Keratinocyte (primary cell): ENCODE measurements around the gene TRAF2. TPM values are rescaled to one million over a fixed set of nuclear protein-coding genes. Genes with fewer than 3 reads are reported as not detected.

Experiments
- DNase-seq: peaks from one replicate; pipeline ENCODE4 v3.0.0-alpha.2; 2011; ENCODE audit warnings: low read depth, missing footprints, low spot score
- FAIRE-seq: peaks from 2 replicates; lab custom pipeline; 2011; peaks lifted over from hg19 to GRCh38; lab: Jason Lieb, UNC
- H2AFZ ChIP-seq: 2 replicates; pipeline ENCODE4 v1.6.0; 2012; ENCODE audit warnings: low read length, control low read depth, inconsistent platforms; ENCODE audit not compliant: control insufficient read depth
- H3K27ac ChIP-seq: 2 replicates; pipeline ENCODE4 v1.5.1; 2011; ENCODE audit warnings: low read length; ENCODE audit not compliant: control insufficient read depth, insufficient read depth
- H3K27me3 ChIP-seq: 3 replicates; pipeline ENCODE4 v1.6.0; 2011; ENCODE audit warnings: low read length; ENCODE audit not compliant: control insufficient read depth, insufficient read depth; ENCODE audit errors: extremely low read depth
- H3K36me3 ChIP-seq, 2 experiments: 2 replicates in 1 of 2; 3 replicates in 1 of 2; pipeline ENCODE4 v1.5.1; 2011; ENCODE audit warnings: low read length in 2 of 2, mild to moderate bottlenecking in 1 of 2; ENCODE audit not compliant: control insufficient read depth in 2 of 2, insufficient read depth in 2 of 2; ENCODE audit errors: extremely low read depth in 1 of 2
- H3K4me1 ChIP-seq: 3 replicates; pipeline ENCODE4 v1.5.1; 2011; ENCODE audit warnings: low read length; ENCODE audit not compliant: control insufficient read depth, insufficient read depth; ENCODE audit errors: extremely low read depth
- H3K4me2 ChIP-seq: 3 replicates; pipeline ENCODE4 v1.6.0; 2011; ENCODE audit warnings: low read depth, low read length; ENCODE audit not compliant: control insufficient read depth, insufficient read depth; ENCODE audit errors: extremely low read depth
- H3K4me3 ChIP-seq, 3 experiments: fragments of 200-600 bp in 1 of 3; sonication (generic) in 1 of 3; 2 replicates in 2 of 3; 3 replicates in 1 of 3; pipeline ENCODE4 v1.5.1; 2011 to 2016; ENCODE audit warnings: low read length in 3 of 3, mild to moderate bottlenecking in 3 of 3, control low read depth in 2 of 3, inconsistent platforms in 1 of 3, low read depth in 1 of 3, mixed read lengths in 1 of 3, mixed run types in 1 of 3, moderate library complexity in 1 of 3; ENCODE audit not compliant: control insufficient read depth in 2 of 3, insufficient read depth in 2 of 3; ENCODE audit errors: extremely low read depth in 1 of 3
- H3K79me2 ChIP-seq: 2 replicates; pipeline ENCODE4 v1.6.0; 2012; ENCODE audit warnings: low read length; ENCODE audit not compliant: control insufficient read depth, insufficient read depth
- H3K9ac ChIP-seq: 3 replicates; pipeline ENCODE4 v1.6.0; 2011; ENCODE audit warnings: low read length; ENCODE audit not compliant: control insufficient read depth, insufficient read depth; ENCODE audit errors: extremely low read depth
- H3K9me1 ChIP-seq: 3 replicates; pipeline ENCODE4 v1.6.0; 2011; ENCODE audit warnings: low read length; ENCODE audit not compliant: control insufficient read depth, insufficient read depth; ENCODE audit errors: extremely low read depth
- H3K9me3 ChIP-seq: 2 replicates; pipeline ENCODE4 v1.5.1; 2012; ENCODE audit warnings: low read depth, low read length; ENCODE audit not compliant: control insufficient read depth
- H4K20me1 ChIP-seq: 3 replicates; pipeline ENCODE4 v1.6.0; 2011; ENCODE audit warnings: low read length; ENCODE audit not compliant: control insufficient read depth, insufficient read depth; ENCODE audit errors: extremely low read depth
- EZH2 ChIP-seq: IDR thresholded peaks from one replicate; pipeline ENCODE4 v1.6.1; 2012; ENCODE audit warnings: inconsistent platforms, mild to moderate bottlenecking, low read length, moderate library complexity
- dilution Hi-C: fragments of 300-500 bp; cut with MboI; formaldehyde crosslinking; loops from one replicate; pipeline ENCODE4 v1.7.0; 2020; ENCODE audit warnings: low sequenced_read_pairs; ENCODE audit not compliant: extremely low pct_ligation_motif_present
- polyA plus RNA-seq, 5 experiments: library from polyadenylated mRNA; depleted of rRNA in 3 of 5; stranded (reverse) in 3 of 5; stranded (forward) in 1 of 5; unstranded in 1 of 5; fragments of >200 nt; gene quantifications; 1 replicate in 1 of 5; 2 replicates in 3 of 5; 3 replicates in 1 of 5; pipeline versions ENCODE4 v1.2.1 to v1.2.3, GENCODE V29; 2011 to 2012; ENCODE audit warnings: missing spikeins in 2 of 5, low read depth in 1 of 5, low replicate concordance in 1 of 5
- TF ChIP-seq, protein P1 (sequence below), 3 experiments: IDR thresholded peaks in 1 of 3; conservative IDR thresholded peaks in 1 of 3; optimal IDR thresholded peaks in 1 of 3; 2 replicates in 2 of 3; 3 replicates in 1 of 3; pipeline versions ENCODE3 to v1.5.1; 2011; ENCODE audit warnings: low read length in 3 of 3, mild to moderate bottlenecking in 3 of 3, moderate library complexity in 2 of 3, control low read depth in 1 of 3, inconsistent platforms in 1 of 3; ENCODE audit not compliant: insufficient read depth in 2 of 3; ENCODE audit errors: extremely low read depth in 1 of 3

Gene TRAF2
- polyA plus RNA-seq, 1 donor (not counting 4 experiments of a cell fraction or from before 2014, with no cell fraction given) = 9.9 TPM

DNA sequence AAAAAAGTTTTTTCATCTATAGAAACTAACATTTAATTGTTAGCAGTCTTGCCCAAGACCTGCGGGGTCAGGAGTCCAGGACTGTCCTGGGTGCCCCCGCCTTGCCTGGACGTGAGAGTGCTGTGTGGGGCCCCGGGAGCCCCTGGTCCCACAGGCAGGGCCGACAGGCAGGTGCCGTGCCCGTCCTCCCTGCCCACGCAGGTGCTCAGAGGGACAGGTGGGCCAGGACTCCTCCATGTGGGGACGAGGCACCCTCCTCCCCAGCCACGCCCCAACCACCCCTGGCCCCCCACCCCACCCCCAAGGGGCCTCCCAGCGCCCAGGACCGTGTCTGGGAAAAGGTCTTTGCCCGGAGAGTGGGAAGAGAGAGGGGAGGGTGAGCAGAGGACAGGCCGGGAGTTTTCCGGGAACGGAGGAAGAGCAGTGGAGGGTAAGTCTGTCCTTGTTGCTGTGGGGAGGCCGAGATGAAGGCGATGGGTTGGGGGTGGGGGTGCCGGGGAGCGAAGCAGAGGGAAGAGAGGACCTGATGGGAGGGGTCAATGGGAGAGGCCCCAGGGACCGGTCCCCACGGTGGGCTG lies 63.0 kb downstream of the TRAF2 start:
- dilution Hi-C loops = loop anchor here (25.0 kb wide), 1 partner anchor 137 kb away; the partner anchor contains the start of gene RABL6
- no peaks in the 10 kb centered on the region for H3K9me3 ChIP-seq

DNA sequence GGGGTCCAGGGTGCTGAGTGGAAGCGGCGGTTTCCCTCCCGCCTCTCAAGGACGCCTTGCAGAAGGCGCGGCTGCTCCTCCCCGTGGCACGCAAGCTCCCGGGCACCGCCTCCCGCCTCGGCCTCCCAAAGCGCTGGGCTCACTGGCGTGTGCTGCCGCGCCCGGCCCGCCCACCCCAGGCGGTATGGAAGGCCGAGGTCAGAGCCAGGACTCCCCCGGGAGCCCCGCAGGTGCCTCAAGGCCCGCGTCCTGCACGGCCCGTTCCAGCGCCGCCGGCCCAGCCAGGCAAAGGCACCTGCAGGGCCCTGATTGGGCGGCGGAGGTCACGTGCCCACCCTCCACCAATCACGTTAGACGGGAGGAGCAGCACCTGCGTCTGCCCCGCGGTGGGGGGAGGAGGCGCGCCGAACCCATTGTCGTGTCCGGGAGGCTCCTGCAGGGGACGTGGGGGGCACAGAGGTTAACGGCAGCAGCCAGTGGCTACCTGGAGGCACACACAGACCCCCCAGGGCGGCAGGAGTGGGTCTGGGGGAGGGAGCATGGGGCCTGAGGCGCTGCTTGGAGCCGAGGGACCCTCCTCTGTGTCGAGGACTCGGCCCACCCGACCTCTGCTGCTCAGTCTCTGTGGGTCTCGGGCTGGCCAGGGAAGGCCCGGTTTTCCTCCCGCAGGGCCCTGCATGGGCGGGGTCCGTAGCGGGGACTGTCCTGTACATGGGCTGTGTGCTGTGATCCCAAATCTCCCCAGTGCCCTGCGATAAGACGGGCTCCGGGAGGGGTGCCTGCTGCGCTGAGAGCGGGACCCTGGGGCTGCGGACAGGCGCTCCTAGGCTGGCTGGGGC lies 63.7 kb downstream of the TRAF2 start:
- peak overlapping the region; percentile 95 for H2AFZ ChIP-seq
- H3K27ac ChIP-seq = no peak overlapping the region
- no peaks in the 10 kb centered on the region for H3K9me1 ChIP-seq
- DNase-seq (peak; percentile 62), FAIRE-seq (peak; percentile 63)
- H3K4me1 ChIP-seq = peaks cover 12% of the 10 kb centered on the region
- peak overlapping the region; percentile 94 for H3K4me2 ChIP-seq
- peak overlapping the region; percentile 65 for H3K9ac ChIP-seq
- H3K79me2 ChIP-seq = no peaks in the 10 kb centered on the region
- no peak for TF ChIP-seq EZH2
- TF ChIP-seq, protein P1, sequence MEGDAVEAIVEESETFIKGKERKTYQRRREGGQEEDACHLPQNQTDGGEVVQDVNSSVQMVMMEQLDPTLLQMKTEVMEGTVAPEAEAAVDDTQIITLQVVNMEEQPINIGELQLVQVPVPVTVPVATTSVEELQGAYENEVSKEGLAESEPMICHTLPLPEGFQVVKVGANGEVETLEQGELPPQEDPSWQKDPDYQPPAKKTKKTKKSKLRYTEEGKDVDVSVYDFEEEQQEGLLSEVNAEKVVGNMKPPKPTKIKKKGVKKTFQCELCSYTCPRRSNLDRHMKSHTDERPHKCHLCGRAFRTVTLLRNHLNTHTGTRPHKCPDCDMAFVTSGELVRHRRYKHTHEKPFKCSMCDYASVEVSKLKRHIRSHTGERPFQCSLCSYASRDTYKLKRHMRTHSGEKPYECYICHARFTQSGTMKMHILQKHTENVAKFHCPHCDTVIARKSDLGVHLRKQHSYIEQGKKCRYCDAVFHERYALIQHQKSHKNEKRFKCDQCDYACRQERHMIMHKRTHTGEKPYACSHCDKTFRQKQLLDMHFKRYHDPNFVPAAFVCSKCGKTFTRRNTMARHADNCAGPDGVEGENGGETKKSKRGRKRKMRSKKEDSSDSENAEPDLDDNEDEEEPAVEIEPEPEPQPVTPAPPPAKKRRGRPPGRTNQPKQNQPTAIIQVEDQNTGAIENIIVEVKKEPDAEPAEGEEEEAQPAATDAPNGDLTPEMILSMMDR (optimal IDR thresholded peaks at IDR 0.05 in 1 of 3, IDR thresholded peaks at IDR 0.05 in 1 of 3, conservative IDR thresholded peaks at IDR 0.05 in 1 of 3; ENCODE audit: extremely low read depth in 1 of 3, insufficient read depth in 2 of 3, low read length in 3 of 3) = no peak
- dilution Hi-C loops = loop anchor here (25.0 kb wide), 1 partner anchor 138 kb away; the partner anchor contains the start of gene RABL6
- no peaks in the 10 kb centered on the region for H3K36me3 ChIP-seq
- H3K9me3 ChIP-seq = no peaks in the 10 kb centered on the region
- no peaks in the 10 kb centered on the region for H3K27me3 ChIP-seq
- H4K20me1 ChIP-seq = no peaks in the 10 kb centered on the region
- H3K4me3 ChIP-seq = peak overlapping the region; percentile 63 to 70 (median 65)

More for the DNA sequence above, 63.0 kb downstream of the TRAF2 start:
- Histone ChIP-seq H4K20me1 (no peaks in the 10 kb centered on the region), H3K27ac (no peak overlapping the region), H3K9me1 (no peaks in the 10 kb centered on the region), H3K36me3 (no peaks in the 10 kb centered on the region), H3K79me2 (no peaks in the 10 kb centered on the region), H3K27me3 (no peaks in the 10 kb centered on the region), H2AFZ (peak overlapping the region; percentile 74), H3K9ac (peak overlapping the region; percentile 64), H3K4me3 (peak overlapping the region; percentile 63 to 70 (median 65)), H3K4me2 (peak overlapping the region; percentile 54), H3K4me1 (peaks cover 14% of the 10 kb centered on the region)
- TF ChIP-seq EZH2 = no peak
- TF ChIP-seq, protein P1 (optimal IDR thresholded peaks at IDR 0.05 in 1 of 3, IDR thresholded peaks at IDR 0.05 in 1 of 3, conservative IDR thresholded peaks at IDR 0.05 in 1 of 3; ENCODE audit: extremely low read depth in 1 of 3, insufficient read depth in 2 of 3, low read length in 3 of 3) = no peak
- DNase-seq = no peak
- no peak for FAIRE-seq
